EH (cell line): Measurements from ENCODE around the gene CALCOCO1.
"Not testable (repeated sequence)": the region's sequence is repeated elsewhere in the genome, so short reads cannot be mapped to it uniquely, and the experiment has no call there.

Experiments used
- DNase-seq: peaks from one replicate; pipeline ENCODE4 v3.0.0-alpha.2; 2015; ENCODE audit warnings: low read depth

The CALCOCO1 gene, protein sequence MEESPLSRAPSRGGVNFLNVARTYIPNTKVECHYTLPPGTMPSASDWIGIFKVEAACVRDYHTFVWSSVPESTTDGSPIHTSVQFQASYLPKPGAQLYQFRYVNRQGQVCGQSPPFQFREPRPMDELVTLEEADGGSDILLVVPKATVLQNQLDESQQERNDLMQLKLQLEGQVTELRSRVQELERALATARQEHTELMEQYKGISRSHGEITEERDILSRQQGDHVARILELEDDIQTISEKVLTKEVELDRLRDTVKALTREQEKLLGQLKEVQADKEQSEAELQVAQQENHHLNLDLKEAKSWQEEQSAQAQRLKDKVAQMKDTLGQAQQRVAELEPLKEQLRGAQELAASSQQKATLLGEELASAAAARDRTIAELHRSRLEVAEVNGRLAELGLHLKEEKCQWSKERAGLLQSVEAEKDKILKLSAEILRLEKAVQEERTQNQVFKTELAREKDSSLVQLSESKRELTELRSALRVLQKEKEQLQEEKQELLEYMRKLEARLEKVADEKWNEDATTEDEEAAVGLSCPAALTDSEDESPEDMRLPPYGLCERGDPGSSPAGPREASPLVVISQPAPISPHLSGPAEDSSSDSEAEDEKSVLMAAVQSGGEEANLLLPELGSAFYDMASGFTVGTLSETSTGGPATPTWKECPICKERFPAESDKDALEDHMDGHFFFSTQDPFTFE

DNA sequence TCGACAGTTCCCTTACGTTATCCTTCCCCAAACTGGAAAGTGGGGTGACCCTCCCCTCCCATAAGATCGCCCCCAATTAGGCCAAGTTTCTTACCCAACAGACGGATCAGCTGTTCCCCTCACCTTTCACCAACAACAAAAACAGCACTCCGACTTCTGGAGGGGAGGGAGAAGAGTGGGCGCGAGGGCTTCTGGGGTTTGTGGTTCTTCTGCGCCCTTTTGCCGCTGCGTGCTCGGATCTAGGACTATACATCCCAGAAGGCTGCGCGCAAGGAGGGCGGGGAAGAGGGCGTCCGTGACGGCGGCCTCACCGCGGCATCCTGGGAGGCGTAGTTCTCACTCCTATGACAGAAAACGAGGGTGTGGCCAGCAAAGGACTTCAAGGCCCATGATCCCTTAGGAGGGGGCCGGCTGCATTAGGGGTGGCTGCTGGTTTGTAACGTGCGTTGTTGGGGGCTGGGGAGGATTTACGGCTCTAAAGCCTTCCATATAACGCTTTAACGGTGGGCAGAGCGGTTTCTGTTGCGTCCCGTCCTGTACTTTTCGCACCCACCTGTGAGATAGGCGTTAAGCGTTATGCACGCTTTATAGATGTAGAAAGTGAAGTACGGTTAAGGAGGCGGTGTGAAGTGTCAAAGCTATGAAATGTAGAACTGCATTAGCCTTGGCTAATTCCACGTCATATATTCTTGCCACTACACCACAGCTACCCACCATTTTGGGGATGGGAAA is at the start of gene CALCOCO1:
CALCOCO1 (minus strand) TSS at position 143 of the 732 bp plus-strand sequence. CDS start 2,210 bp downstream, outside the sequence.
- DNase-seq: peak; percentile 98

DNA sequence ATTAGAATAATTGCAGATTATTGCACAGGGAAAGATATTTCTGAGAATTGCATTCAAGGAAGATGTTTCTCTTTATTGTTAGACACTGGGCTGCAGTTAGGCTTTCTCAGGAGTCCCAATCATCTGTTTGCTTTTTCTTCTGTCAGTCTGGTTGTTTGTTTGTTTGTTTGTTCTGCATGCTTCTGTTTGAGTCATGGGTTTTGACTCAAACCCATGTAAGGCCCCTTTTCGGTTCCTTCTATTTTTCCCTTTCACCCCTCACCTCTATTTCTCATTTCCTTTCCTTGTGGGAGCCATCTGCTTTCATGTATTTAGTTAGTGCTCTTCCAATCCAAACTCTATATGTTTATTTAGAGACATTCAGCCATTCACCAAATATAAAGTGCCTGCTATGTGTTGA is 49.6 kb upstream of the CALCOCO1 start:
- DNase-seq: no peak

DNA sequence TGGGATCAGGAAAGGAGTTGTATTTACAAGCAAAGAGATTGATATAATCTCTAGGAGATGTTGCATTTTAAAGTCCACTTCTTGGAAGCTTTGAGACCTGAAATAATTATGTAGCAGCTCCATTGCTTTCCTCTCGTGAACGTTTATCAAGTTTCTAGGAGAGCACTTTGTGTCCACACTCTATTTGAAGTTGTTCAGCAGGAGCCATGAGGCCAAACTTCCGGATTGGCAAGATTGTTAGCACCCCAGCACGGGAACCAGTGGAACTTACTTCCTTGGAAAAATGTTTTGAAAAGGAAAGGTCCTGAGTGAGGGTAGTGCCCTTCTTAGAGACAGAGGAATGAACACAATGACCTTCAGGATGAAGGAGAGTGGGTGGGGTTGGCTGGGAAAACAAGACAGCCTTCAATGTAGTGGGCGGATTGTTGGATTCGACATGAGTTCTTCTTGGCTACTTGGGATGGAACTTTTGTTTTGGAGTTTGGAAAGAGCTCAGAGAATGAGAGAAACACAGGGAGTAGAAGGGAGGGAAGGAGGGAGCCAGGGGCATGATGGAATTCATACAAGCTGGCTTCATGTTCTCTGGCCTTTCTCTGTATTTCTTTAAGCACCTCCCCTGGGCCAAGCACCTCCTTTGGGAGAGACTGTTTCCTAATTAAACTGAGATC is 48.4 kb upstream of the CALCOCO1 start:
- no peak for DNase-seq

DNA sequence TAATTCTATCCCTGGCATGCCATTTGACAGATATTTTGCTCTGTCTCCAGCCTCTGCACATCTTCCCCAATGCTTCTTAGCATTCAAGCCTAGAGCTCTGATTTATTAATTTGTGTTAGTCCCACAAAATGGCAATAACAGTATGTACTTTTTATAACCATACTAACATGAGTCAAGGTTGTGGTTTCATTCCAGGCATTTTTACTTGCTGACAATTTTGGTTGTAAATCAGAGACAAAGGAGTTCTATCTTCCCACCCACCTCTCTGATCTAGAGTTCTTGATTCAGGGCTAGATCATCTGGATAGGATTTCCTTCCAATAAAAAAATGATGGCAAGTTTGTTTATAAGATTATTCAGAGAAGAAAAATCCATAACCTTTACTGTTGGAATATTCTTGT is 43.0 kb upstream of the CALCOCO1 start:
- DNase-seq: peak; percentile 96

DNA sequence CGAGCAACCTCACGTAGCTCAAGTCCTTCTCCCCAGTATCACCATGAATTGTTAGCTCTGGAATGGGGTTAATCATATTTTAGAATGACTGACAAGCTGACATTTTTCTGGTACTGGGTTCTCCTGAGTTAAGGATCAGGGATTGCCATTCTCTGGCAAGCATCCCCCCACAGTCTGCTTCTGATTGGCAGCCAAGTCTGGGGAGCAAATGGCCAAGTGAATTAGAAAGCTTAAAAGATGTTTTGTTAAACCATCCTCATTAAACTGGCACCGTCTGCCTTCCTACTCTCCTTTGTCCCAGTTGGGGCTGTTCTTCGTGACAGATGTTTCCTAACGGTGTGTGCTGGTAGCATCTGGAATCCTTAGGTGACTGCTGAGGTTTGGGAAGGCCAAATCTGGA is 41.7 kb upstream of the CALCOCO1 start:
- DNase-seq: no peak

DNA sequence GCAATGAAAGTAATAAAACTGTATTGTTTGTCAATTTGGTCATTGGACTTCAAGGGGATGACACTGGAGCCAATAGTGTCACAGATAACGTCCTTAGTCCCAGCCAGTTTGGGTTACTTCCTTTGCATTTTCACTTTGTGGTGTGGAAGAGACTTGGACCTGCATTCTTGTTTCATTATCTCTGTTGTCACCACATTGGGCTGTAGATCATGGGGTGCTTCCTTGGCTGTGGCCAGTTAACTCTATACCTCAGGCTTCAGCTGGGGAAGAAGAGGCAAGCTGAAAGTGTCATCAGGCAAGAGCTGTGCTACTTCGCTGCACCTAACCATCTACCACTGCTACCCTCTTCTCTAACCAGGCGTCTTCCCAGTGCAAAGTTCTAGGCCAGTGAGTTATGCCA is 39.6 kb upstream of the CALCOCO1 start:
- peak; percentile 70 for DNase-seq

DNA sequence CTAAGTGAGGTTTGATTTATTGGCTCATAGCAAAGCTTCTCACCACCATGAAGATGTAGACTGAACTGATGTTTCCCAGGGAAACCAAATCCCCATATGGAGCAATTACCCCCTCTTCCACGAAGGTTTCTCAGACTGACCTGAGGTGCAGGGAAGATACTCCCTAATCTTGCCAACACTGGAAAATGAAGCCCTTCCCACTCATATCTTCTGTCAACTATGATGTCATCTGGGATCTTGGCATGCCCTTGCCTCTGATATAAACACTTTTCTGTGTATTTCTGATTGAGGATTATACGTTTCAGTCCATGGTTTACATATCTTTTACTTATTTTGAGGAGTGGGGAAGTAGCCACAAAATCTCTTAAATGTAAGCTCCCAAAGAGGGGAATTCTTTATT is 38.6 kb upstream of the CALCOCO1 start:
- no peak for DNase-seq

DNA sequence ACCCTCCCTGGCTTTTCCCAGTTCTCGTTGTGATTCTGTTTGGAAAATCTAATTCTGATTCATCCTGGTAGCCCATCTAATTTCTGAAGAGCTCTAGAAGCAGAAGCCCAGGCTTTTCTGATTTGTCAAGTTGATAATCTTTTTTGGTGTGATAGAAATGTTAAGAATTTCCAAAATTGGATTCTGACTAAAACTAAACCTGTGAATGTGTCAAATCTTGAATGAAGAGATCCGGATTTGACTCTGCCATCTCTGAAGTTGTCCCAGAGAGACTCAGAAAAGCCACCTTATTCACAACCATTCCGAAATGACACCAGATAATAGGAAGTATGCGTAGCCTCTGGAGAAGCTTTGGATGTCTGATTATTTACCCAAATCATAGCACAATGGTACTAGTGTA is 37.4 kb upstream of the CALCOCO1 start:
- DNase-seq: no peak

DNA sequence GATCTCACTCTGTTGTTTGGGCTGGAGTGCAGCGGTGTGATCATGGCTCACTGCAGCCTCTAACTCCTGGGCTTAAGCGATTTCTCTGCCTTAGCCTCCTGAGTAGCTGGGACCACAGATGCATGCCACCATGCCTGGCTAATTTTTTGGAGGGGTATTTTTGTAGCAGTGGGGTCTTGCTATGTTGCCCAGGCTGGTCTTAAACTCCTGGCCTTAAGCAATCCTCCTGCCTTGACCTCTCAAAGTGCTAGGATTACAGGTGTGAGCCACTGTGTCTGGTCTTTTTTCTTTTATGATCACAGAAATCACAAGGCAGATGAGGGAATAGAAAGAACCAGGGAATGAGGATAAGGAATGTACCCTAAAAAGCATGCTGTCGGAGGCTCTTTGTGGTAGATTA is 35.5 kb upstream of the CALCOCO1 start:
- DNase-seq: not testable (repeated sequence)

DNA sequence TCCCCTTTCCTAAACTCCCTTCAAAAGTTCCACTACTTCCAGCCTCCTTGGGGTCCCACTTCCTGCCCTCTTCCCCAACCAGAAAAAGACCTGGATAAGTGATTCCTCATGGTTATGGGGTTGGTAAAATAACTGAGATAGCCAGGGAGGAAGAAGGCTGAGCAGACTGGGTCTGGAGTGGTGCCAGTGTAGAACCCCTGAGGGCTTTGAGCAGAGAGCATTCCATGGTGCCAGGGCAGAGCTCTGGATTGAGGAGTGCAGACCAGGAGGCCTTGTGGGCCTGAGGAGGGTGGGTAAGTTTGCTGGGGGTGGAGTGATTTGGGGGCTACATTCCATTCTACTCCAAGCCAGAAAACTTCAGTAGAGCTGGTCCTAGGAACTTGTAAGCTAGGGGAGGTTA is 34.1 kb upstream of the CALCOCO1 start:
- DNase-seq: peak; percentile 61

DNA sequence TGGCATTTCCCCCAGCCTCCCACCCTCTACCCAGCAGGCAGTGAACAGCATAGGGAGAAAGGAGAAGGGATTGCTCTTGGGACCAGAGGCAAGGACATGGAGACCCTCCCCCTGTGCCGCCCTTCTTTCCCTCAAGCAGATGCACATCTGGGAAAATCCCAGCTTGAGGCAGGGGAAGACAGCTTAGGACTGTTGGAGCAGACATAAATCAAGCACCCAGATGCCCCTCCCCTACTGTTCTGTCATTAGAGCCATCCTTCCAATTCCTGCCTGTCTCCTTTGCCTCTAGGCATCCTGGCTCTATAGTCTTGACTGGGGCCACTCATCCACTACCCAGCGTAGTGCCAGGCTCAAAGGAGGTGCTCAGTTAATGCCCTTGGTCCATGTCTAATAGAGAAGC is 32.0 kb upstream of the CALCOCO1 start:
- no peak for DNase-seq

DNA sequence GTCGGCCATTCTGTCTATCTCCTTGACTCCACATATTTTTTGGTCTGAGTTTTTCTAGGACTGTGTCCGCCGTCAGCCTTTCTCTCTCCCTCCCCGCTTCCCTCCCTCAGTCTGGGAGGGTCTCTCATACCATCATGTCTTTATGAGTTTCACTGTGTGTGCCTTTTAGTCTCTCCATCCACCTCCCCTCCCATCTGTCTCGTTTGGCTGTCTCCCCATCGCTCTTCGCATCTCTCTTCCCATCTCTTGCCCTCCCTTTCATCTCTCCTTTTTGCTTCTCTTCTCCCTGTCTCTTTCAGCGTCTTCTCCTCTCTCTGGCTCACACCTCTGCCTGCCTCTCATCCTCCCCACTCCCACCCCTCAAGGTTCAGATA is 31.5 kb upstream of the CALCOCO1 start:
- DNase-seq: no peak

DNA sequence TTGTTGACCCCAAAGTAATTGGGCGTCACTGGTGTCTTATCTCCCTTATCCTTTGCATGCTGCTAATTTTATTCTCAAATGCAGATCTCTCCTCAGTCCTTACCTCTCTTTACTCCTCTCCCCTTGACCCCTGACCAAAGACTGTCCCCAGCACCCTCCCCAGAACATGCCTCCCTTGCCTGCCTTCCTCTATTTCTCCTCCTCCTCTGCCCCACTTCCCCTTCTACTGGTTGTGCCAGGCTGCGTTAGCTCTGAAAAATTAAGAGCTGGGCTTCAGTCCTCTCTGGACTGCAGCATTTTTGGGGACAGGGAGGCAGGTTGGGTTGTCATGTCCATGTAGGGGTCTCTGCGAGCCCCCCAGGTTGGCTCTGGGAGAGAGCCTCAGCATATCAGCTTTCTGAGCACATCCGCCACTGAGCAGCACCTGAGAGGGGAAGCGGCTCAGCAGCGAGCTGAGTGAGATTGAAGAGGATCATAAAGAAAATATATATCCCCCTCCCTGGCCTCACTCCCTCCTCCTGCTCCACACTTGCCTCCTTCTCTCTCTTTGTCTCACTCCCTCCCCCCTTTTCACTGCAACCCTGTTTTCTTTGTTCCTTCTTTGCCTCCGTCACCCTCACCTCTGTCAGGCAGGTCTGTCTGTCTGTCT is 31.0 kb upstream of the CALCOCO1 start:
- DNase-seq: no peak

DNA sequence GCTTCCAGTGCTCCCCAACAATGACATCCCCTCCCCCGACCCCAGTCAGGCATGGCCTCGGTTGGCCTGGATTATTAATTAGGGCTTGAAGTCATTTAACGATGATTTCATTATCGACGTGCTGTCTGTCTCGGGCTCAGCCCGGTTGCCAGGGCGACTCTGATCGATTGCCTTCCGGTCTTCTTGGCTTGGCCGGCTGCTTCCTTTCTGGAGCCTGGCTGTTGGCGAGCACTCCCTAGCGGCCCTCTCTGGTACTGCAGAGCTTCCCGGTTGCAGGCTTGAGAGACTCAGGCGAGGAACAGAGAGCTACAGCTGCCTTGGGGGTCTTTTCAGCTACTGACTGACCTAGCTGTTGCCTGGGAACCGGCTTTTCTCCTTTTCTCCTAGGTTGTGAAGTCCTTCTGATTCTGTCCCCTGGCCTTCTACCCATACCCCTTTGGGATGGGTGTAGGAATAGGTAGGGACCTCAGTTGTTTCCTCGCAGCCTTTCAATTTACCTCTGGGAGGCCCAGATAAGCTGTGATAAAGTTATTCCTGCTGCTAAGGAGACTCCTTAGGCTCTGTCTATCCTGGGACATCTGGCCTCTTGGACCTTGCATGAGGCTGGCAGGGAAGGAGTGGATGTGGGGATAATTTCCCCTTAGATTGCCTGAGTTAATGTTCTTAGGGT is 30.0 kb upstream of the CALCOCO1 start:
- peak; percentile 67 for DNase-seq

DNA sequence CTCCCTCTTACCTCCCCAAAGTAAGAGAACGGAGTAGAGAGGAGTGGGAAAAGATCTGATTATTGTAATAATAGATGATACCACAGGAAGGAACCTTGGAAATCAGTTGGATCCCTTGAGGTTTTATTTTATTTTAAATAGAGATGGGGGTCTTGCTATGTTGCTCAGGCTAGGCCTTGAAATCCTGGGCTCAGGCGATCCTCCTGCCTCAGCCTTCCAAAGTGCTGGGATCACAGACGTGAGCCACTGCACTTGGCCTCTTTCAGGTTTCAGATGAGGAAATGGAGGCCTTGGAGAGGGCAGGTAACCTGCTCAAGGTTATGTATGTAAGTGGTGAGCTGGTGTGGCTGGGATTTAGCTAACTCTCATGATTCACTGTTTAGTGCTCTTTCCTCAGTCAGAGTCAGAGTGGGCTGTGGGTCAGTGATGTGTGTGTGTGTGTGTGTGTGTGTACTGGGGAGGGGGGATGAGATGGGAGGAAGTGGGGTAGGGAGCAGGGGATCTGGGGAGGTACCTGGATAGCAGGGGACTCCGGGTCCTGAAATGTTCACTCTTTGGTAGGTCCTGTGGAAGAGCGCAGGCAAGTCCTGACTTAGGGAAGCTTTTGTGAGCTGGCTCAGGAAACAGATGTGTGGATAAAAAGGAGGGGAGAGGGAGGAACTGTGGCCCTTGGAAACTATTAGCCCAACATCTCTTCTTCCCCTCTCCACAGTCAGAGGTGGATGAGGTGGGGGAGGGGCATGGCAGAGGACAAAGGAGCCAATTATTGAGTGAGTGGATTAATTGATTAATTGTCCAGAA is 29.2 kb upstream of the CALCOCO1 start:
- no peak for DNase-seq

DNA sequence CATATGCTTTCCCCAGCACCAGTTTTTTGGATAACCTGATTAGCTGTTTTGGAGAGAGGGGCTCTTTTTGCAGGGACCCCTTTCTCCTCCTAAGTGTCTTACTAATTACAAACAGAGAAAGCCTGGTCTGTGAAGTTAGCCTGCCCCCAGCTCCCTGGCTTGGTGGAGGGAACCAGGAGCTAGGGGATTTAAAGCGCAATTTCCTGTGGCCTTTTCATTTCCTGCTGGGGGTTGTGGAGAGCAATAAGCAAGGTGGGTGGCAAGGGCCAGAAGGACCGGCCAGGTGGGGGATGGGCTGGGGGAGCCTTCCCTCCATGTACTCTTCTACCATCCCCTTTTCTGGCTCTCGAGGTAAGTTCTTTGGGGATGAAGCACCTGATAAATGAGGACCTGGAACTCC is 28.6 kb upstream of the CALCOCO1 start:
- no peak for DNase-seq

DNA sequence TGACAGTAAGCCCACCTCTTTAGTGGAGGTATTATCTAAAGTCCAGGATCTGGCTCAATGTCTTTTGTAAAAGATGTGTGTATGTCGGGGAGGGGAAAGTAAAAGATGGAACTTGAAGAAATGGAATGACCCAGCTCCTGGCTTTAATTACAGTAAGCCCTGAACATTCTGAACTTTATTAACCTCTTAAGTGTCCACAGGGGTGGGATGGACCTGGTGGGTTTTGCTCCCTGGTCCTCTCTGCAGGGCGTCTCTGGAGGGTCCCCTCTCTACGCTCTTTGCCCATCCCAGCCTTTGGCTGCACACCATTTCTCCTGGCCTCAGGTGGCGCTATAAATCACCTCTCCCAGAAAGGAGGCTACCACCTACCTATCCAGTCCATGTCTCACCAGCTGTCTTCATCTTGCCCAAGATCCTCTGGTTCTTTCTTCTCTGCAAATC is 28.2 kb upstream of the CALCOCO1 start:
- no peak for DNase-seq

DNA sequence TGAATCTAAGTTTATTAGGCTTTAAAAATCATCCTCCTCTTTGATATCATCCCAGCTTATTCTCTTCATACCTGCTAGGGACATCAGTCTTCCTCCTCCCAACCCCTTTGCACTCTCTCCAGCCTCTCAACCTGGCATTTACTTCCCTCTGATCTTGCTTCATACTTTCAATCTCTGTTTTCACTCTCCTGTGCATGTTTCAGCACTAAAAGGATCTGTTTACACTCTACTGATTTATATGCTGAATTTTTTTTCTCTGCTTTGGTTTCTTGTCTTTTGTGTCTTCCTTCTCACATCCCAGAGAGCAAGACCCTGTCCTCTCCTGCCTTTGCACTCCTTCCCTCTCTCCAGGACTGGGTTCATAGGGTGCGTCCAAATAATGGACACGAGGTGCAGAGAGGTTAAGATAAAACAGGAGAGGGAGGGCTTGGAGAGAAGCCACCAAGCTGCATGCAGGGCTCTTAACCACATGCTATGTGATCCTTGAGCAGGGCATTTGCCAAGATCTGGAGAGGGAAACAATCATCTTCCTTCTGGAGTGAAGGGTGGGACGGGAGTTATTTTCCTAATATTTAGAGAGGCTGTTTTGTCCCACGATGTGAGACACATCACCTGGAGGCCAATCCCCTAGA is 27.5 kb upstream of the CALCOCO1 start:
- DNase-seq: peak; percentile 48

DNA sequence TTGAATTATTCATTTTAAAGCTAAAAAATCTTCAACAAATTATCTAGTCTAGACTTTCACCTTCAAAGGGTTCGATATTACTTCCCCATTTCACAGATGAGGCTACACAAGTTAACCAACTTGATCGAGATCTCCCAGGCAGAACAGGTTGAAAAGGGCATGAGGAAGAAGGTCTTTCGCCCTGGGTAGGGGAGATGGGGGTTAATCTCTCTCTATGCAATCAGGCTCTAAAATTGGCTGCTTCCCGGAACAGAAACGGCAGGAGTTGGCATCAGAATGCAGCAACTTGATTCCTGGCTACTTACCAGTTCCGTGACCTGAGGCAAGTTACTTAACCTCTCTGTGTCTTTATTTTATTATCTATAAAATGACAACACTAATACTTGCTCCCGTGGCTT is 26.9 kb upstream of the CALCOCO1 start:
- no peak for DNase-seq

DNA sequence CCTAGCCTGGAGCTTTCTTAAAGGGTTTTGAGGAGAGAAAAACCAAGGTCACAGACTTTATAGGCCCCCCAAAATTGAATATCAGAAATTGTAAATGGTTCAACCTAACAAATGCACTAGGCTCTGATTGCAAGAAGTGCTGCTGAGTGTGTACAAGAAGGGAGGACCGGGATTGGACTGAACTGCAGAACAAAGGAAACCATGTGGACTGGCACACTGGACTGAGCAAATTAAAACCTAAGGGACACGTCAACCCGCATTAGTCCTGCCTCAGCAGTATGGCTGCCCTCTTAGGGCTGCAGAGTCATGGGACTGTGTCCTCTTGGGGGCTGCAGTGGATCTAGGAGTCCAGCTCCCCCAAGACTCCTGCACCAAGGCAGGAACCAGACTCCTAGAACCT is 25.4 kb upstream of the CALCOCO1 start:
- no peak for DNase-seq
